PFSK-1 (cell line): ENCODE measurements around the gene CES4A.

Experiments
- FOXP2 ChIP-seq: optimal IDR thresholded peaks from 2 replicates; pipeline ENCODE3; 2011; ENCODE audit warnings: borderline replicate concordance, control low read depth, inconsistent platforms; ENCODE audit not compliant: insufficient read depth; ENCODE audit errors: extremely low read length, extremely low read depth
- POLR2AphosphoS5 ChIP-seq: IDR thresholded peaks from 2 replicates; pipeline ENCODE4 v1.6.1; 2012; ENCODE audit warnings: low read depth, mild to moderate bottlenecking, control low read depth, low read length, moderate library complexity
- SIN3A ChIP-seq: IDR thresholded peaks from 2 replicates; pipeline ENCODE4 v1.6.1; 2012; ENCODE audit warnings: mild to moderate bottlenecking, low read length, moderate library complexity, borderline replicate concordance; ENCODE audit not compliant: insufficient read depth
- TAF1 ChIP-seq: IDR thresholded peaks from 2 replicates; pipeline ENCODE4 v1.6.1; 2012; ENCODE audit warnings: low read length, control low read depth, borderline replicate concordance; ENCODE audit not compliant: insufficient read depth
- TF ChIP-seq, protein P1 (sequence below), 2 experiments: IDR thresholded peaks; 2 replicates each; pipeline versions ENCODE4 v1.6.1 to v1.8.0; 2011 to 2012; ENCODE audit warnings: low read depth in 2 of 2, low read length in 2 of 2, control low read depth in 1 of 2, inconsistent platforms in 1 of 2, mild to moderate bottlenecking in 1 of 2, moderate library complexity in 1 of 2; ENCODE audit not compliant: insufficient read depth in 1 of 2

DNA sequence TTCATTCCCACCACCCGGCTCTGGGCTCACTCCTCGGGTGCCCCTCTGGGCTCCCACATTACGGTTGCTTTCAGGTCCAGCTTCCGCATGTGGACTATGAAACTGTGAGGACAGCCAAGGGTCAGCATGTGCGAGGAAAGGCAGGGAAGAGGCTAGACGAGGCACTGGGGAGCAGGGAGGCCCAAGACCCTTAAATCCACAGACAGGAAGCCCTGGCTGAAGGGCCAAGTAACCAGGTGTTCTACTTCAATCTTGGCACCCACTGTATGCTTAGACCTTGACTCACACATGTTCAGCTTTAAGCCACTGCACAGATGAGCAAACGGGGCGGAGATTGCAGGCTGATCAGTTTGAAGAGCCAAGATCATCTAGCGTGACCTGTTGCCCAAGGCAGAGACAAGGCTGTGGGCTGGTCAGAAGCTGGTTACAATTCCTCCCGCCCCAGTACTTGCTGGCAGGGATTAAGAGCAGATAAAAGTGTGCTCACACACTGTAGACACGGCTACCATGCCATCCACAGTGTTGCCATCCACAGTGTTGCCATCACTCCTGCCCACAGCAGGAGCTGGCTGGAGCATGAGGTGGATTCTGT is at the start of gene CES4A:
- no peak for TF ChIP-seq SIN3A
- TF ChIP-seq POLR2AphosphoS5 = no peak
- no peak for TF ChIP-seq TAF1
- TF ChIP-seq, protein P1, sequence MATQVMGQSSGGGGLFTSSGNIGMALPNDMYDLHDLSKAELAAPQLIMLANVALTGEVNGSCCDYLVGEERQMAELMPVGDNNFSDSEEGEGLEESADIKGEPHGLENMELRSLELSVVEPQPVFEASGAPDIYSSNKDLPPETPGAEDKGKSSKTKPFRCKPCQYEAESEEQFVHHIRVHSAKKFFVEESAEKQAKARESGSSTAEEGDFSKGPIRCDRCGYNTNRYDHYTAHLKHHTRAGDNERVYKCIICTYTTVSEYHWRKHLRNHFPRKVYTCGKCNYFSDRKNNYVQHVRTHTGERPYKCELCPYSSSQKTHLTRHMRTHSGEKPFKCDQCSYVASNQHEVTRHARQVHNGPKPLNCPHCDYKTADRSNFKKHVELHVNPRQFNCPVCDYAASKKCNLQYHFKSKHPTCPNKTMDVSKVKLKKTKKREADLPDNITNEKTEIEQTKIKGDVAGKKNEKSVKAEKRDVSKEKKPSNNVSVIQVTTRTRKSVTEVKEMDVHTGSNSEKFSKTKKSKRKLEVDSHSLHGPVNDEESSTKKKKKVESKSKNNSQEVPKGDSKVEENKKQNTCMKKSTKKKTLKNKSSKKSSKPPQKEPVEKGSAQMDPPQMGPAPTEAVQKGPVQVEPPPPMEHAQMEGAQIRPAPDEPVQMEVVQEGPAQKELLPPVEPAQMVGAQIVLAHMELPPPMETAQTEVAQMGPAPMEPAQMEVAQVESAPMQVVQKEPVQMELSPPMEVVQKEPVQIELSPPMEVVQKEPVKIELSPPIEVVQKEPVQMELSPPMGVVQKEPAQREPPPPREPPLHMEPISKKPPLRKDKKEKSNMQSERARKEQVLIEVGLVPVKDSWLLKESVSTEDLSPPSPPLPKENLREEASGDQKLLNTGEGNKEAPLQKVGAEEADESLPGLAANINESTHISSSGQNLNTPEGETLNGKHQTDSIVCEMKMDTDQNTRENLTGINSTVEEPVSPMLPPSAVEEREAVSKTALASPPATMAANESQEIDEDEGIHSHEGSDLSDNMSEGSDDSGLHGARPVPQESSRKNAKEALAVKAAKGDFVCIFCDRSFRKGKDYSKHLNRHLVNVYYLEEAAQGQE (IDR thresholded peaks at IDR 0.05; ENCODE audit: insufficient read depth in 1 of 2, low read depth in 2 of 2, low read length in 2 of 2) = no peak
- no peak for TF ChIP-seq FOXP2
